ENCODE measurements around the gene PIEZO1. TPM values are rescaled to one million over a fixed set of nuclear protein-coding genes. Genes with fewer than 3 reads are reported as not detected.

The PIEZO1 gene
- total RNA-seq, 1 donor from 2014 or later, result 5.5 TPM

- Histone ChIP-seq H3F3A (ENCODE audit: low read depth) (no peaks in the 10 kb centered on the region), H3K79me2 (ENCODE audit: low read depth) (peaks cover 19% of the 10 kb centered on the region), H3K4me2 (no peak overlapping the region), H2AFZ (replicated peaks) (no peak overlapping the region), H3K36me3 (no peaks in the 10 kb centered on the region), H3K4me3 (no peak overlapping the region), H3K9ac (no peak overlapping the region), H3K27me3 (no peaks in the 10 kb centered on the region), H3K27ac (no peak overlapping the region), H3K9me3 (ENCODE audit: low read depth) (no peaks in the 10 kb centered on the region), H3K4me1 (peaks cover 6% of the 10 kb centered on the region), H4K20me1 (ENCODE audit: low read depth) (peaks cover 19% of the 10 kb centered on the region)
- H3K9me3 Mint-ChIP-seq, result no peaks in the 10 kb centered on the region
- DNase-seq (ENCODE audit: low spot score), result no peak
- H3K27me3 Mint-ChIP-seq (ENCODE audit: insufficient read depth, low read depth), result peaks cover 2% of the 10 kb centered on the region
- TF ChIP-seq EZH2phosphoT487 (IDR thresholded peaks at IDR 0.05) (no peak), CTCF (IDR thresholded peaks at IDR 0.05) (no peak), EZH2 (IDR thresholded peaks at IDR 0.05) (no peak)
- H3K4me3 Mint-ChIP-seq, result no peak overlapping the region
- peaks cover 14% of the 10 kb centered on the region for H3K4me1 Mint-ChIP-seq
- H3K36me3 Mint-ChIP-seq, result no peaks in the 10 kb centered on the region
- H3K27ac Mint-ChIP-seq, result no peak overlapping the region
Measured at GRCh38 chr16:88700636-88701482, 84.2 kb downstream of the PIEZO1 start.

DNA sequence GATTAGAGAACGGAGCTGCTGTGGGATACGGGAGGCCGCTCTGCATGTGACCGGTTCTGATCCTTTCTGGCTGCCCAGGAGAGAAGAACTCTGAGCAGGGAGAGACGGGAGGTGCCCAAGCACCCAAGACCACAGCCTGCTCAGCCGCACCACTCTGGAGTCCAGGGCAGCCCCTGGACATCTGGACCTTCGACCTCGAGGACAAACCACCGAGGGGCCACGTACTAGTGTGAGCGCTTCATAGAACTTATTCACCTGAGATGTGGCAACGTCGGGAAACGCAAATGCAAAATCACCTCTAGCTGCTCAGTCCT is 84.7 kb downstream of the PIEZO1 start:
- Histone ChIP-seq H3K4me3 (no peak overlapping the region), H3K27ac (no peak overlapping the region), H4K20me1 (ENCODE audit: low read depth) (peaks cover 15% of the 10 kb centered on the region), H3K4me1 (peaks cover 4% of the 10 kb centered on the region), H3K9ac (no peak overlapping the region), H3K9me3 (ENCODE audit: low read depth) (no peaks in the 10 kb centered on the region), H3K4me2 (no peak overlapping the region), H3K27me3 (no peaks in the 10 kb centered on the region), H3K79me2 (ENCODE audit: low read depth) (peaks cover 14% of the 10 kb centered on the region), H2AFZ (replicated peaks) (no peak overlapping the region), H3K36me3 (no peaks in the 10 kb centered on the region), H3F3A (ENCODE audit: low read depth) (no peaks in the 10 kb centered on the region)
- DNase-seq (ENCODE audit: low spot score), result no peak
- H3K27ac Mint-ChIP-seq, result no peak overlapping the region
- H3K9me3 Mint-ChIP-seq, result no peaks in the 10 kb centered on the region
- peaks cover 2% of the 10 kb centered on the region for H3K27me3 Mint-ChIP-seq (ENCODE audit: insufficient read depth, low read depth)
- no peak overlapping the region for H3K4me3 Mint-ChIP-seq
- peaks cover 10% of the 10 kb centered on the region for H3K4me1 Mint-ChIP-seq
- no peaks in the 10 kb centered on the region for H3K36me3 Mint-ChIP-seq
- TF ChIP-seq EZH2 (IDR thresholded peaks at IDR 0.05) (no peak), CTCF (IDR thresholded peaks at IDR 0.05) (no peak), EZH2phosphoT487 (IDR thresholded peaks at IDR 0.05) (no peak)

DNA sequence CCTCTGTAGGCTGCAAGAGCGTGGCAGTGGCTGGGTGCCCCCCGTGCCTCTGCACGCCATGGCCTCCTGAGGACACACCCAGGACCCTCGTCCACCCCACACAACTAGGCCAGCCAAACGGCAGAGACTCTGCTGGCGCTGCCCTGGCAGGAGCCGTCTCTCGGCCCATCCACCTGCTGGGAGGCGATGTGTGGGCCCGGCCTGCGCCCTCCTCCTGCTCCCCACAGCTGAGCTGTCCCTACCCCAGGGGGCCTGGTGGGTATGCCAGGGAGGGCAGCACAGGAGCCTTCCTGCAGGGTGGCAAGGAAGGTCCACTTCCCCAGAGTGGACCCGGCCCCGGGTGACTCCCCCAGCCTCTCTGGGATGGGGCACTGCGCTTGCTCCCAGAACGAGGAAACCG is 85.8 kb downstream of the PIEZO1 start:
- Histone ChIP-seq H3K9me3 (ENCODE audit: low read depth) (no peaks in the 10 kb centered on the region), H3K79me2 (ENCODE audit: low read depth) (peaks cover 3% of the 10 kb centered on the region), H3K27ac (no peak overlapping the region), H2AFZ (replicated peaks) (no peak overlapping the region), H3K4me3 (no peak overlapping the region), H3K4me1 (no peaks in the 10 kb centered on the region), H3K9ac (no peak overlapping the region), H3K27me3 (no peaks in the 10 kb centered on the region), H4K20me1 (ENCODE audit: low read depth) (peaks cover 4% of the 10 kb centered on the region), H3F3A (ENCODE audit: low read depth) (no peaks in the 10 kb centered on the region), H3K36me3 (no peaks in the 10 kb centered on the region), H3K4me2 (no peak overlapping the region)
- H3K4me3 Mint-ChIP-seq, result no peak overlapping the region
- no peak overlapping the region for H3K27ac Mint-ChIP-seq
- peaks cover 4% of the 10 kb centered on the region for H3K4me1 Mint-ChIP-seq
- TF ChIP-seq EZH2 (IDR thresholded peaks at IDR 0.05), result no peak
- no peak for TF ChIP-seq EZH2phosphoT487 (IDR thresholded peaks at IDR 0.05)
- no peak for TF ChIP-seq CTCF (IDR thresholded peaks at IDR 0.05)
- DNase-seq (ENCODE audit: low spot score), result no peak
- H3K9me3 Mint-ChIP-seq, result no peaks in the 10 kb centered on the region
- H3K27me3 Mint-ChIP-seq (ENCODE audit: insufficient read depth, low read depth), result peaks cover 2% of the 10 kb centered on the region
- no peaks in the 10 kb centered on the region for H3K36me3 Mint-ChIP-seq
